GM19035 (cell line): Measurements from ENCODE around the gene ENOPH1.
"Not testable (repeated sequence)": the region's sequence is repeated elsewhere in the genome, so short reads cannot be mapped to it uniquely, and the experiment has no call there.

ENCODE experiments used
- ATAC-seq: cut with Tn5 transposase; IDR thresholded peaks from one replicate; pipeline ENCODE4 v1.9.1; 2021; ENCODE audit not compliant: unreplicated experiment

The ENOPH1 gene

DNA sequence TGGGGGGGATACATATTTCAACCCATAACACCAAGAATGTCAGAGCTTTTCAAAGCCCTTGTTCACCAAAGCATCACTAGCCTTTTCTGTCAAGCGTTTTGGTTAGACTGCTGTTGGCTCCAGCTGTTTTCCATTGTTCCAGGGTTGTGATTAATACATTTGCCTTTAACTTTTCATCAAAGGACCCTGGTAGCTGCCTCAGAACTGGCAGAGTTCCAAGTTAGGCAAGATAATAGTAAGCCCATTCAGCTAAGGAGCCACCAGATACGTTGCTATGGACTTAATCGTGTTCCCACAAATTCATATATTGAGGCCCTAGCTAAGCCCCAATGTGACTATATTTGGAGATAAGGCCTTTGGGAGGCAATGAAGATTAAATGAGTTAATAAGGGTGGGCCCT lies 37.1 kb downstream of the ENOPH1 start:
- ATAC-seq = no peak

DNA sequence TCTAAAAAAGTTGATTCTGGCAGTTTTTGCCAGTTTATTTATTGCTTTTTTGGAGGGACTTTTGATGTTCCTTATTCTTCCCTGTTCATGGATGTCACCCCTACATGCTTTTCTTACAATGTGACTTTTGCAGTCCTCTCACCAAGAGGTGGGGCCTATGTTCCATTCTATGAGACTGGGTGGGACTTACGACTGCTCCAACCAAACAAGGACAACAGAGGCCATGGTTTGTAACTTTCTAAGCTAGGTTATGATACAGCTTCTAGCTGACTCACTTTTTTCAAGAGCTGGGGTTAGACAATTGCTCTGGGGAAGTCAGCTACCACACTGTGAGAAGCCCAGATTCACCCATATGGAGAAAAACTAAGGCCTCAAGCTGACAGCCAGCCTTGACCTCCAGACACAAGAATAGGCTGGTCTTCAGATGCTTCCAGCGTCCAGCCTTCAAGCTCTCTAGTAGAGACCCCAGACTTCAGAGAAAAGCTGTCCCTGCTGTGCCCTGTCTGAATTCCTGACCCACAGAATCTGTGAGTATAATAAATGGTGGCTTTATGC lies 39.5 kb downstream of the ENOPH1 start:
- no peak for ATAC-seq

DNA sequence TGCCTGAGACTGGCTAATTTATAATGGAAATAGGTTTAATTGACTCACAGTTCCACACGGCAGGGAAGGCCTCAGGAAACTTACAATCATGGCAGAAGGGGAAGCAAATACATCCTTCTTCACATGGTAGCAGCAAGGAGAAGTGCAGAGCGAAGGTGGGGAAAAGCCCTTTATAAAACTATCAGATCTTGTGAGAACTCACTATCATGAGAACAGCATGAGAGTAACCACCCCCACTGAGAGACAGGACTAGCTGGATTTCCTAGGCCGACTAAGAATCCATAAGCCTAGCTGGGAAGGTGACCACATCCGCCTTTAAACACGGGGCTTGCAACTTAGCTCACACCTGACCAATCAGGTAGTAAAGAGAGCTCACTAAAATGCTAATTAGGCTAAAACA lies 42.7 kb downstream of the ENOPH1 start:
- not testable (repeated sequence) for ATAC-seq

DNA sequence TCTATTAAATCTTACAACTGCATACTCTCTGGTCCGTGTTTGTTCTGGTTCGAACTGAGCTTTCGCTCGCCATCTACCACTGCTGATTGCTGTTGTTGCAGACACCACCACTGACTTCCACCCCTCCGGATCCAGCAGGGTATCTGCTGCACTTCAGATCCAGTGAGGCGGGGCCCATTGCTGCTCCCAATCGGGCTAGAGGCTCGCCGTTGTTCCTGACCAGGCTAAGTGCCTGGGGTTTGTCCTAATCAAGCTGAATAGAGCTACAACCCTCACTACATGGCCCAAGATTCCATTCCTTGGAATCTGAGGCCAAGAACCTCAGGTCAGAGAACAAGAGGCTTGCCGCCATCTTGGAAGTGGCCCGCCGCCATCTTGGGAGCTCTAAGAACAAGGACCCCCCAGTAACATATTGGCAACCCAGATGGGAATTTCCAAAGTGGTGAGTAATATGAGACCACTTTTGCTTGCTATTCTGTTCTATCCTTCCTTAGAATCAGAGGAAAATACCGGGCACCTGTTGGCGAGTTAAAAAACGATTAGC lies 43.3 kb downstream of the ENOPH1 start:
- ATAC-seq = no peak

DNA sequence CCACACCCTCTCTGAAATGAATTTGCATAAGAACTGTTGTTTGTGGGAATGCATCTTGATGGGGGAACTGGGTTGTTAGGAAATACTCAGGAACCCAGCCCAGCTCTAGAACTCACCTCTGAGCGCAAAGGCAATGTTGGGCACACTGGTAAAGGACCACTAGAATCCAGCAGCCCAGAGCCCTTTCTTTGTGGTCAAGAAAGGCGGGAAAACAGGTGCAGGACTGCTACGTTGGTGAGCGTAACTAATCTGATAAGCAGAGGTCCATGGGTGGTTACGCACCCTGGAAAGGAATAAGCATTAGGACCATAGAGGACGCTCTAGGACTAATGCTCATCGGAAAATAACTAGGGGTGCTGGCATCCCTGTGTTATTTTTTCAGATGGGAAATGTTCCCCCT lies 45.5 kb downstream of the ENOPH1 start:
- ATAC-seq = not testable (repeated sequence)

DNA sequence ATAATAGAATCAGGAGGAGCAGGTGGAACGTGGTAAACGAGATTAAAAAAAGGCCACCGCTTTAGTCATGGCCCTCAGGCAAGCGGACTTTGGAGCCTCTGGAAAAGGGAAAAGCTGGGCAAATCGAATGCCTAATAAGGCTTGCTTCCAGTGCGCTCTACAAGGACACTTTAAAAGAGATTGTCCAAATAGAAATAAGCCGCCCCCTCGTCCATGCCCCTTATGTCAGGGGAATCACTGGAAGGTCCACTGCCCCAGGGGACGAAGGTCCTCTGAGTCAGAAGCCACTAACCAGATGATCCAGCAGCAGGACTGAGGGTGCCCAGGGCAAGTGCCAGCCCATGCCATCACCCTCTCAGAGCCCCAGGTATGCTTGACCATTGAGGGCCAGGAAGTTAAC lies 47.1 kb downstream of the ENOPH1 start:
- ATAC-seq = not testable (repeated sequence)

DNA sequence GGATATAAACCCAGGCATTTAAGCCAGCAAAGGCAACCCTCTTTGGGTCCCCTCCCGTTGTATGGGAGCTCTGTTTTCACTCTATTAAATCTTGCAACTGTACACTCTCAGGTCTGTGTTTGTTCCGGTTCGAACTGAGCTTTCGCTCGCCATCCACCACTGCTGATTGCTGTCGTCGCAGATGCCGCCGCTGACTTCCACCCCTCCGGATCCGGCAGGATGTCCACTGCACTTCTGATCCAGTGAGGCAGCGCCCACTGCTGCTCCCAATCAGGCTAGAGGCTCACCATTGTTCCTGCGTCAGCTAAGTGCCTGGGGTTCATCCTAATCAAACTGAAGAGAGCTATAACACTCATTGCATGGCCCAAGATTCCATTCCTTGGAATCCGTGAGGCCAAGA lies 49.2 kb downstream of the ENOPH1 start:
- ATAC-seq = no peak

DNA sequence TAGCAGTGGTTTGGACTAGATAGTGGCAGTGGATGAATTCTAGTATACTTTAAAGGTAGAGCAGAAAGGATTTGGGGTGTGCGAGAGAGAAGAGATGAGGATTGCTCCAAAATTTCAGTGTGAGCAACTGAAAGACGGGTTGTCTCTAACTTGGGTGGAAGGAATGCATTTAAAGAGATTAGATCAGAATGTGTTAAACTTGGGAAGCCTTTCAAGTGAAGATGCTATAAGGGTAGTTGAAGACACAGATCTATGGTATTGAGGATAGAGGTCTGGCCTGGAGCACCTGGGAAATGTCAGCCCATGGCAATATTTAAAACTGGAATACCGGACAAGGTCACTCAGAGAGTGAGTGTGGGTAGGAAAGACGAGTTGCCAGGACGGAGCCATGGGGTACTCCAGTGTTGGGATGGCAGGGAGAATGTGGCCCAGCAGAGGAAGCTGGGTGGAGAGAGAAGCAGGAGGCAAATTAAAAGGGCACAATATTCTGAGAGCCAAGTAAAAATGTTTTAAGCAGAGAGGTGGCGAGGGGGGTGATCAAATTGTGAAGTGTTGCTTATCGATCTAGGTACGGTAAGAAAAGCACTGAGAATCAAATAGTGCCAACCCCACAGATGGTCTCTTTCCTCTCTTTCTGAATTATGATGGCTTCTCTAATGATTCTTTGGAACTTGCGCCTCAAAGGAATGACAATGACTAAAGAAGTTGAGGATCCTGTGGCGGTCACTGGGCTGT lies 50.5 kb downstream of the ENOPH1 start:
- no peak for ATAC-seq

DNA sequence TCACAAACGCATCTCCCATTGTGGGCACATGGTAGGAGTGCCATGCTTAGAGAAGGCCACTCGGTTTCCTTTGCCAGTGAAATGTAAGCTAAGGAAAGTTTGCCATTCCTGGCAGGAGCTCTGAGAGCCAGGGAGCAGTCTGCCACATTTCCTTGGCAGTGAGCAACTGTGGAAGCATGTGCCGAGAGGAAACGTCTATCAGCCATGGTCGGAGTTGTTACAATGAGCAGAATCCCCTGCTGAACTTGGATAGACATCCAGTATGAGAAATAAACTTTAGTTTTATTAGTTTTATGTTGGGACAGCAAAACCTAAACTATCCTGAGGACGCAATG lies 51.1 kb downstream of the ENOPH1 start:
- ATAC-seq = no peak

DNA sequence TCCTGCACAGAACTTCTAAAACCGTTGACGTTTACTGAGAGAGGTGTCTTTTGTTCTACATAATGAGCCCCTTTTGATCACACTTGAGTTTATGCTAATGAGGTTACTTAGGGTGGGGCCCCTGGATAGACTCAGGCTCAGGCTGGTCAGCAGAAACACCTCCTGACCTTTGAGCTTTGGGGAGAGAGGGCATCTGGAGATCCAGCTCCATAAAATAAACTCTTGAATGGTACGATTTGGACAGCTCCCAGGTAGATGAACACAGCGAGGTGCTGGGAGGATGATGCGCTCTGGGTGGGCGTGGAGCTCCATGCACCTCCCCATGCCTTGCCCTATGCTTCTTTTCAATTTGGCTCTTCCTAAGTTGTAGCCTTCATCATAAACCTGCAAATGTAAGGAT lies 52.0 kb downstream of the ENOPH1 start:
- ATAC-seq = no peak

DNA sequence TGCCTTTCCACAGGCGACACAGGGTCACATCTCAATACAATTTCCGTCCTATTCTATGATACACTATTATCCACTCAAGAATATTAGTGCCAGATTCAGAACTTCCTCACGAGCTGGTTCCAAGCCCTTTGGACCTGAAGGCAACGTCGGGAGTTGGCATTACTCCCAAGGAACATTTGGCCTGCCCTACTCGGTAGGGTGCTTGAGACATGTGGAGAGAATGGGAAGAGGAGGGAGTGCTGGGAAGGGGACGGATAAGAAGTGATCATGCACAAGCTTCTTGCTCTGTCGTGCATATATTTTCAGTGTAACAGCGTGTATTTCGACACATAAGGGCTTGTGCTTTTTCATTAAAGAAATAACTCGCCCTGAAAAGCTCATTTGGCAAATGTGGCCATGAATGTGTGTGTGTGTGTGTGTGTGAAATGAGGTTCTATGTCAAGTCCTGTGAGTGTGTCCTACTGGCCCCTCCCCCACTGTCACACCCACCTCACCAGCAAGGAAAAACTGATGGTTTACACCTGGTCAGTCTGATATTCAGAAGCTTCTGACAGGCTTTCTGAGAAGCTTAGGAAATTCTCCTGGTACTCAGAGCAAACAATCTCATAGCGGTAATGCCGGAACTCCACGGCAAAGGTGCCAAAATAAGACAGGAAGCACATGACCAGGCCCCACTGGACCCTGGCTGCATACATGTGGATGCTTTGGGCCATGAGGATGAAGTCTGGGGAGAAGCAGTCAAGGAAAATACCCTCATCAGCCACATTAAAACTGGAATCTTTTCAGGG lies 54.8 kb downstream of the ENOPH1 start:
- no peak for ATAC-seq

DNA sequence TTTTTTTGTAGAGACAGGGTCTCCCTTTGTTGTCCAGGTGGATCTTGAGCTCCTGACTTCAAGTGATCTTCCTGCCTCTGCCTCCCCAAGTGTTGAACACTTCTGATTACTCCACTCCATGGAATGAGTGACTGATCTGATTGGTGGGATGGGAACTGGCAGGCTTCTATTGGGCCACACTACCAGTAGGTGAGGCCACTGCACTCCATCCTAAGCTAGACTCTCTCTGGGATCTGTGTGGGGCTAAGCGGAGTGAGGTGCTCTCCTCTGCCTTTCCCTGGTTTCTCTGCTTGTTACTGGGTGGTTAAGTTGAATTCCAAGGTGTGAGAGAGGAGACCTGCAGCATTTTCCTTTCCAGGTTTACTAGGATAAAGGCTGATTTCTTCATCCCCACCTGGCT lies 58.7 kb downstream of the ENOPH1 start:
- no peak for ATAC-seq

DNA sequence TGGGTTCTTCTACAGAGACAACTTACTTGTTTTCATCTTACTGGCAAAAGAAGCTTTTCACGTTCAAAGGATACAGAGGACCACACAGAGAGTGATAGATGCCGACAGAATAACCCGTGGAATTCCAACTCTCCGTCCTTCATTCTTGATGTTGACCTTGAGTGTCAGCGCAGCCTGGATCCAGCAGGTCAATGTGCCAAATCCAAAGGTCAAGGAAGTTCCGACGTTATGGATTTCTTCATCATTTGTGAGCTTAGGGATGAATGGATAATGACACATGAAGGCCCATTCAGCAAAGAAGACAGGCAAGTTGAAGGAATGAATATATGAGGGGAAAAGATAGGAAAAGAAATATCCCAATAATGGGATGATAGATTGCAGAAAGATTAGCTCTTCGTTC lies 59.6 kb downstream of the ENOPH1 start:
- no peak for ATAC-seq

DNA sequence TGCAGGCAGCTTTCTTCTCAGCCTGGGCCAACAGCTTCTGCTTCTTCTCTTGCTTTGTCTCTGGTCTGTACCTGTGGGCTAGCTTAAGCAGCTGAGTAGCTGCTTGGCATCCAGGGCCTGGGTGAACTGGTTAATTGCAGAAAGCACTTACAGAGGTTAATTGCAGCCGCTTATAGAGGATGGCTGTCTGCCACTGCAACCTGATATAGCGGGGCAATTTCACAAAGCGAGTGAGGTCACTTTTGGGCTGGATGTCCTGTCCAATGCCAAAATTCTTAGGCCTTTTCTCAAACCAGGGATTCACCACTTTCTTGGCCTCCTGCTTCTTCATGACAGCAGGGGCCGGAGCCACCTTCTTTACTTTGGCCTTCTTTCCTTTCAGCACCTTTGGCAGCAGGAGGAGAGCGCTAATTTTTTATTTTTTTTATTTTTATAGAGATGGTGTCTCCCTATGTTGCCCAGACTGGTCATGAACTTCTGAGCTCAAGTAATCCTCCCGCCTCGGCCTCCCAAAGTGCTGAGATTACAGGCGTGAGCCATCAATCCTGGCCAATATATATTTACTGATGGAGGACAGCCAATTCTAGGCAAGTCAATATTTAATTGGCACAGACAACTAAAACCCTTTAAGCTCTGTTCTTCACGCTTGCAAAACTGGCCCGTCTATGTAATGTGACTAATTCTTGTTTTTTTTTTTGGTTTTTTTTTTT lies 61.0 kb downstream of the ENOPH1 start:
- no peak for ATAC-seq

DNA sequence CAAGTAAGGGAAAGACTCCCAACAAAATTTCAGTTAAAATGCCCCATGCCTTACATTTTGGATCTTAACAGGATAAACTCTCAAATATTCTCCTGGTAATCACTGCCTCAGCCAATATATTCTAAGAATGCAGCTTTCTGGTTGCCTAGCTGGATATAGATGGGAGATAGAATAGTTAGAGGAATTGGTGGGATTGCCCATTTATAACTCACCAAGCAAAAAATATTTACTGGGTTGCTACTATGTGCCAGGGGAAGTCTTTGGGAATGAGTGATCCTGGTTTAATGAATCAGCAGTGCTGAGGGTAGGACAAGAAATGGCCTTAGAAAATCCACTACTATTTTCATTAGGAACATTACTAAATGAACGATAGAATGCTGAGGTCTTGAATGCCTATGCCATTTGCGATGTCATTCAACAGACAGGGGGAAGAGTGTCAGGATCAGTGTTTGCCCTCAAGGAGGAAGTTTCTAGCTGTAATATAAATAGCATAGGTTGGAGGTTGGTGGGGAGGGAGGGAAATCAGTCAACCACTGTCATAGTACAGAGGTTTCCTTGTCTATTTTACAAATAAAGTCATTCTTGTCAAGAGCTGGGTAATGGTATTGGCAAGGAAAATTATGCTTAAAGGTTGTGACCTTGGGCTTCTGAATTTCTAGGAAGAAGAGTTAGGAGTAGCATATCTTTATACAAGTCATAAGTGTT lies 63.5 kb downstream of the ENOPH1 start:
- ATAC-seq = no peak

DNA sequence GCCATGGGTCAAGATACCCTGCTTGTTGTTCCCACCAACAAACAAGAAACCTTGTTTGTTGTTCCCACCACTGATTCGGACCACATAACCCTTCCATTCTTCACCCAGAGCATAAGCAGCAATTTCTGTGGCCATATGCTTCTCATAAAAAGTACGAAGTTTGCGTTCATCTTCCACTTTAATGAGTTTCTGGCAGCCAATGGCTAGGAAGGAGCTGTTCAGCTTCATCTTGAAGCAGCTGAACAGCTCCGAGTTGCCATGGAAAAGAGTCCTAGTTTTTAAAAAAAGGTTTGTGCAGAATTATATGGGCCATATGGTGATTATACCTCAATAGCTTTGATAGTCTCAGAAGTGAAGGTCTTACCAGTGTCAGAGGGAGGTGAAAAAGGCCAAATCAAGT lies 65.3 kb downstream of the ENOPH1 start:
- no peak for ATAC-seq

DNA sequence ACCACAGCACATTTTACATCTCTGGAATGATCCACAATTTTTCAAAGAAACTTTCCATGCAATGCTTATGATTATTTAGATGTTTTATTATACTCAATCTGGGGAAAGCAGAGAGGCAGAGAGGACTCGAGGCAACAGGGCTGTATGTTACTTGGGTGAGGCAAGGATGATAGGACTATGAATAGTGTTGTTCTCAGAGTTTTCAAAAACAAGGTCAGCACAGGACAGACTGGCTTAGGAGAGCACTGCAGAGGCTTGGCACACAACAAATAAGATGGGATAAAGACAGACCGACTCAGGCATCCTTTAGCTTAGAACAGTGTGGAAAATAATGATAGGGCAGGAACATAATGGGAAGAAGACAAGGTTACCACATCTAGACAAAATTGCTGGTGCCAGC lies 66.0 kb downstream of the ENOPH1 start:
- ATAC-seq = no peak

DNA sequence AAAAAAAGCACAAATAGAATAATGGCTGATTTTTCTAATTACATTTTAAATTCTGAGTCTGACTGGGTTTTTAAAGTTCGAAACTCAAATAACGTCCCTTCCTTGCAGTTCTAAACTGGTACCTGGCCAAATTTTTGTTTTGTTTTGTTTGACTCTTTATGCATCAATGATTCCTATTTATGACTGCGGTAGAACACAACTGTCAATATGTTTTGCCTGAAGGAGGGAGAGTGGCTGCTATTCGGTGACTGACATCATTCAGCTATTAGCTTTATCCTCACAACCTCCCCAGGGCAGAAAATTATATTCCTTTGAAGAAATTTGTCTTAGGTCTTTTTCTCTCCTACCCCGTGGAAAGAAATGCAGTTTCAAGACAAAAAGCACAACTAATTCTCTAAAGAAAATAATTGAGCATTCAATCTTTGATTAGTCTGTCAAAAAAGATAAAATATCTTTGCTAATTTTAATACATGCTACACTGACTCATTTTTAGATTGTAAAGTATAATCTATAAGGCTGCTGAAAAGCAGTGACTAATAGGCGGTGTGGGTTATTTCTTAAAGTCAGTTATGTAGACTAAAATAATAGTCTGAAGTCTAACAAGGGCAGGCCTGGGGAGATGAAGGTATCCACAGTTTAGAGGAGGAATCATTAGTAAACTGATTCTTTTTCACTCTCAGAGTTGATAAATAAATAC lies 69.5 kb downstream of the ENOPH1 start:
- ATAC-seq = no peak

DNA sequence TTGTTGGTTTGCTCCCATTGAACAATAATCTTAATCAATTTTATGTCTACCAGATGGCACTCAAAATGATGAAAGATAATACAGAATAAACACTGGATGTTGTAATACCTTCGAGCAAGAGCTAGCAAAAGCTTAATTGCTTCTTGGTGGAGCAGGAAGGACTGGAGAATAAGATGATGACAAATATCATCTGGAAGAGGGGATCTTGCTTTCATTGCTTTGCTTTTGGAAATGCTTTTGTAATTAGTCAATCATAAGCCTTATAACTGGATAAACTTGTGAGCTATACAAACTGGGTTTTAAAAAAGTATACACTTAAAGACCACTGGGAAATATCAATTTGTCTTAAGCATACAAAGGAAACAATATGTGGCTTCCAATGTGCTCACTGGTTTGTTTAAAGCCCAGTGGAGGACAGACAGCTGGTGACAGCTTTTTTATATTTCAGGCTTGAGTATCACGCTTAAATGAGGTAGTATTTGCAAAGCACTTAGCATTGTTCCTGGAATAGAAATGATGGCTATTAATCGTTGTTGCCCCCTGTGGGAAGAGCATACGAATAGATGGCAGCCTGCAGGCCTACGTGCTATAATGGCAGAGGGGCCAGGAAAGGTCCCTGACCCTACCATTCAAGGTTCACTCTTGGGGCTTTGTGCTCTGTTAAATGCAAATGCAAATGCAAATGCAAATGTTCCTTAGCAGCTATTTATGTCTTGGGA lies 70.2 kb downstream of the ENOPH1 start:
- no peak for ATAC-seq

DNA sequence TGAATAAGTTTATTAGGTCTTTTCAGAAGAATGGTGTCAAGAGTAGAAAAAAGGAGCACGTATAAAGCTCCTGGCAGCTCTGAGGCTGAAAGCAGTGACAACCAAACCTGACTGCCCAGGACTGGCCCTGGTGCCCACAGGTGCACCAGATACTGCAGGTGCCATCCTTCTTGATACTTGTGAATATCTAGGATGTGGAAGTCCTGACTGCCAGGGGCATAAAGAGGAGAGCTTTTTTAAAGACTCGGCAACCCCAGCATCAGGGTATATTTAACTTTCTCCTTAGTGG lies 70.7 kb downstream of the ENOPH1 start:
- no peak for ATAC-seq
